Panc1 (cell line): ENCODE results near the gene LIG4.

Experiments used
- CTCF ChIP-seq: fragments of 450-650 bp; IDR thresholded peaks from 2 replicates; pipeline ENCODE4 v1.5.1; 2017; ENCODE audit warnings: mild to moderate bottlenecking
- POLR2AphosphoS5 ChIP-seq: IDR thresholded peaks from 2 replicates; pipeline ENCODE4 v1.6.1; 2012; ENCODE audit warnings: mild to moderate bottlenecking, low read depth, low read length, moderate library complexity
- SIN3A ChIP-seq: IDR thresholded peaks from 2 replicates; pipeline ENCODE4 v1.6.1; 2012; ENCODE audit warnings: low read depth, mild to moderate bottlenecking, low read length, moderate library complexity, borderline replicate concordance; ENCODE audit not compliant: insufficient read depth

- no peak for TF ChIP-seq CTCF
- TF ChIP-seq POLR2AphosphoS5: no peak
- TF ChIP-seq SIN3A: no peak
Measured at GRCh38 chr13:108190897-108191296, 24.4 kb downstream of the LIG4 start.
